HG02885 (cell line): ENCODE measurements around the gene DPP8.
"Not testable (repeated sequence)": the region's sequence is repeated elsewhere in the genome, so short reads cannot be mapped to it uniquely, and the experiment has no call there.

ENCODE experiments used
- ATAC-seq: cut with Tn5 transposase; IDR thresholded peaks from one replicate; pipeline ENCODE4 v1.9.1; 2021; ENCODE audit warnings: mild to moderate bottlenecking; ENCODE audit not compliant: unreplicated experiment, poor library complexity

Gene DPP8

GRCh38 chr15:65528461-65529060, 11.1 kb upstream of the DPP8 start:
- no peak for ATAC-seq

DNA sequence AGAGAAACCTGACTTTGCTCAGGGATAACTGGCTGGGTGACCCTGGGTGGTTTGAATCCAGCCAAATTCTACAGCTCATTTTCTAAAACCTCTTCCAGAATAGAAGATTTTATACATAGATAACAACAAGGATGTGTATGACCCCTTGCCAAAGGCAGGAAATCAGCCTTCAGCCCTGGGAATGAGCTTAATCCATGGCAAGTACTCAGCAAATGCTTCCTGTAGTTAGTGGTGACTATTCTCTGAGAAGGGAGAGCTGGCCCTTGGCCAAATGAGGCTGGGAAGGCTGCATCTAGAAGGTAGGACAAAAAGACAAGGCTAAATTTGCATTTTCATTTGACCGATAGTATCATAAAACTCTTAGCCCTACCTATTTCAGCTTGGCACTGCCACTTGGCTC, 8.1 kb upstream of the DPP8 start:
- ATAC-seq, result no peak

GRCh38 chr15:65524226-65524625, 6.7 kb upstream of the DPP8 start:
- ATAC-seq, result no peak

DNA sequence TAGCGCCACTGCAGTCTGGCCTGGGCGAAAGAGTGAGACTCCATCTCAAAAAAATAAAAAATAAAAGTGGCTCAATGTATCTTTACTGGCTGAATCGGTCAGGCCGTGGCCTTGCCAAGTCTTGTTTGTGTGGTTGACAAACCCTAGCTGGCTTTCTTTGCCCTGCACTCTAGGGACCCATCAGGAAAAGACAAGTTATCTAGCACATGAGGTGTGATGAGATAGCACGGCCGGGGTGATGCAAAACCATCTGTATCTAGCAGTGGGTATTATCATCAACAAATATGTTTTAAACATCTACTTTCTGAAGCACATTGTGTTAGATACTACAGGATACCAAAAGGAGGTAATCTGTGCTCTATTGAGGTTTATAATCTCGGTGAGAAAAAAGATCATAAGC, 3.9 kb upstream of the DPP8 start:
- no peak for ATAC-seq

DNA sequence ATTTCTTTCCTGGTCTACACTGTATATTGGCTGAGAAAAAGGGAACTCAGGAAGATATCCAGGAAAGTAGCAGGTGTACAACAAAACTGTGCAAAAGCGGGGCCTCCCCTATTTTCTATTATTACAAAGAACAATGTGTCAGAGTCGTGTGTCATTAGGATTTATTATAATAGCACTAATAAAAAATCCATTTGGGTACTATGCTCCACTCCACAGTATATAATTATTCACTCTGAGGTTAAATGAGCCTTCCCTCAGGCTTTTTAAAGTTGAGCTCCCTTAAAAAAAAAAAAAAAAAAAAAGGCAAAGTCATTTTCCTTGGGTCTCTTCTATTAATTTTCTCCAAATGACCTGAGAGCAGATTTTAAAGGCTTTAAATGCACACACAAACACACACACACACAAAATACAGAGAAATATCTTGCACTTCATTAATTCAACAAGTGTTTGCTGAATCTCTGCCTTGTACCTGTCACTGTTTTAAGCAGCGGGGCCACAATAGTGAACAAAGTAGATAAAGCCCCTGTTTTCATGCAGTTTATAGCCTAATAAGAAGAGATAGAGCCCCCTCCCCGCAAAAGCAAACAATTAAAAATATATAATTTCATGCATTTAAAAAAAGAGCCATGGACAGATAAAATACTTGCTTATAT, 1.3 kb upstream of the DPP8 start:
- no peak for ATAC-seq

- ATAC-seq, result peak; percentile 21
Observed at GRCh38 chr15:65517866-65518207, 348 bp upstream of the DPP8 start.

- no peak for ATAC-seq
Observed at GRCh38 chr15:65512807-65513416, 4.6 kb downstream of the DPP8 start.

- ATAC-seq, result no peak
Observed at GRCh38 chr15:65512189-65512588, 5.3 kb downstream of the DPP8 start.

DNA sequence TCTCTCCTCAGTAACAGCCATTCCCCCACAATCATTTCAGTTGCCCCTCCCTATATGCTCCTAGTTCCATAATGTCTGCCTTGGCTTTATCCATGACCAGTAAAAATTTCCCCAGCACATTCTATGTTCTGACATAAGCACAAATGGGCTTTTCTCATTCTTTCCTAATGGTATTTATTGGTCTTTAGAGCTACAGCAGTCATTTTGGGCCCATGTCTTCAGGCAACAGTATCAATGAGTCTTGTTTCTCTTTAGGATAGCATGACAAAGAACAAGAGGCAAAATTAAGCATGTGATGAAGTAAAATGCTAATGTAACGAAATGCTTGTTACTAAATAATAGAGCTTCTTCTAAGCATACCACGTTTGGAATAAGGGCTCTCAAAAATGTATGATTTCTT, 8.2 kb downstream of the DPP8 start:
- ATAC-seq, result no peak

DNA sequence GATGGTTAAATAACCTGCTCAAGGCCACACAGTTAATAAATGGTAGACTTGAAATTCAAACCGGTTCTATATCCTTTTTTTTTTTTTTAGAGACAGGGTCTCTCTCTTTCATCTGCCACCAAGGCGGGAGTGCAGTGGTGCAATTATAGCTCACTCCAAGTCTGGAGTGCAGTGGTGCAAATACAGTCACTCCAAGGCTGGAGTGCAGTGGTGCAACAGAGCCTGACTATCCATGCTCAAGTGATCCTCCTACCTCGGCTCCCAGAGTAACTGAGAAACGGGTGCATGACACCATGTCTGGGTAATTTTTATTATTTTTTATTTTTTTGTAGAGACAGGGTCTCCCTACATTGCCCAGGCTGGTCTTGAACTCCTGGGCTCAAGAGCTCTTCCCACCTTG, 23.4 kb downstream of the DPP8 start:
- no peak for ATAC-seq

GRCh38 chr15:65484876-65485275, 32.6 kb downstream of the DPP8 start:
- no peak for ATAC-seq

DNA sequence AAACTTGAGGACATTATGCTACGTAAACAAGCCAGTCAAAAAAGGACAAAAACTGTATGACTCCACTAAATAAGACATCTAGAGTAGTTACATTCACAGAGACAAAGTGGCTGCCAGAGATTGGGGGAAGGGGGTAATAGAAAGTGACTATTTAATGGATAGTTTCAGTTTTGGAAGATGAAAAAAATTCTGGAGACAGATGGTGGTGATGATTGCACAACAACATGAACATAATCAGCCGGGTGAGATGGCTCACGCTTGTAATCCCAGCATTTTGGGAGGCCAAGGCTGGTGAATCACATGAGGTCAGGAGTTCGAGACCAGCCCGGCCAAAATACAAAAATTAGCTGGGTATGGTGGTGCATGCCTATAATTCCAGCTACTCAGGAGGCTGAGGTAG, 40.6 kb downstream of the DPP8 start:
- no peak for ATAC-seq

GRCh38 chr15:65470866-65471265, 46.6 kb downstream of the DPP8 start:
- no peak for ATAC-seq

- ATAC-seq, result no peak
Observed at GRCh38 chr15:65468229-65468909, 49.1 kb downstream of the DPP8 start.

DNA sequence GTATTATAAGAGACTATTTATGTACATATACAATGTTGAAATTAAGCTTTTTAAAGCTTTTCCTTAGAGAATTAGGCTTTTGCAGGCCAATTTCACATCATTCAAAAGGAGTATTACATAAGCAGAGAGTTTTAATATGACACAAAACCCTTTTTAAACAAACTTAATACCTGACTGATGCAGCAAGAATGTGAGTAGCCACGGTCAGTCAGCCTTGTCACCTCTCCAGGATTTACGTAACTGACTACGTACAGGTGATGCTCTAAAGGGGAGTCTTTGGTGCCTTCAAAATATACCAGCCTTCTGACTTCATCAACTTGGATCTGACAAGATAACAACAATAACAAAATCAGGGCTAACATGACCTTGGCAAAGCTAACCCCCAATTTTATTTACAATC, 50.6 kb downstream of the DPP8 start:
- ATAC-seq, result no peak

DNA sequence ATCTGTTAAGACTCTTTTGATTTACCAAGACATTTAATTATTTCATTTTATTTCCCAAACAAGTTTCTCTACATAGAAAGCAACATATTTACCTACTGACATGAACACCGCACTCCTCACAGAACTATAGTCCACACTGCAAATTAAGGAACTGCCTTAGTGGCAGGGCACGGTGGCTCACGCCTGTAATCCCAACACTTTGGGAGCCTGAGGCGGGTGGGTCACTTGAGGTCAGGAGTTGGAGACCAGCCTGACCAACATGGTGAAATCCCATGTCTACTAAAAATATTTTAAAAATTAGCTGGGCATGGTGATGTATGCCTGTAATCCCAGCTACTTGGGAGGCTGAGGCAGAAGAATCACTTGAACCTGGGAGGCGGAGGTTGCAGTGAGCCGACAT, 54.4 kb downstream of the DPP8 start:
- not testable (repeated sequence) for ATAC-seq

DNA sequence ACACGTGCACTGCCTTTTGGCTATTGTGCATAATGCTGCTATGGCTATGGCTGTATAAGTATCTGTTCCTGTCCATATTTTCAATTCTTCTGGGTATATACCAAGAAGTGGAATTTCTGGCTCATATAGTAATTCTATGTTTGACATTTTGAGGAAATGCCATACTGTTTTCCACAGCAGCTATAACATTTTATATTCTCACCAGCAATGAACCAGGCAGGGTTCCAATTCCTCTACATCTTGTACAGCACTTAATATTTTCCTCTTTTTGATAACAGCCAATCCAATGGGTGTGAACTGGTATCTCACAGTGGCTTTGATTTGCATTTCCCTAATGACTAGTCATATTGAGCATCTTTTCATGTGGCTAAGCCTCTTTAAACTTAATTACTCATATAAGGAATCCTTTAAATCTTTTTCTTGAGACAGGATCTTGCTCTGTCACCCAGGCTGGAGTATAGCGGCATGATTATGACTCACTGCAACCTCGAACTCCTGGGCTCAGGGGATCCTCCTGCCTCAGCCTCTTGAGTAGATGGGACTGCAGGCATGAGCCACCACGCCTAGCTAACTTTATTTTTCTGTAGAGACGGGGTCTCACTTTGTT, 56.6 kb downstream of the DPP8 start:
- no peak for ATAC-seq

- ATAC-seq, result not testable (repeated sequence)
Observed at GRCh38 chr15:65455256-65455655, 62.2 kb downstream of the DPP8 start.

- ATAC-seq, result no peak
Observed at GRCh38 chr15:65451989-65452388, 65.5 kb downstream of the DPP8 start.

GRCh38 chr15:65450556-65450955, 66.9 kb downstream of the DPP8 start:
- ATAC-seq, result no peak

- ATAC-seq, result no peak
Observed at GRCh38 chr15:65447145-65447544, 70.3 kb downstream of the DPP8 start.
